BJ (cell line): Measurements from ENCODE around the gene RNF220. TPM values are rescaled to one million over a fixed set of nuclear protein-coding genes. Genes with fewer than 3 reads are reported as not detected.
A peak's percentile ranks its signal among the peaks of the same experiment; 100 is the strongest.

Source experiments
- CTCF ChIA-PET: fragments of 350-600 bp; formaldehyde crosslinking; extraction: SDS; loops from one replicate; lab custom pipeline; 2021; ENCODE audit warnings: antibody characterized with exemption, inconsistent platforms; lab: Yijun Ruan, JAX
- POLR2A ChIA-PET: fragments of 300-600 bp; sonication (Branson Sonifier 250); formaldehyde crosslinking; extraction: SDS; loops from one replicate; lab custom pipeline; 2021; ENCODE audit warnings: antibody characterized with exemption; lab: Charles Lee
- DNase-seq: peaks from one replicate; pipeline ENCODE4 v3.0.0-alpha.2; 2011; ENCODE audit warnings: low read depth
- H3K27me3 ChIP-seq: 2 replicates; pipeline ENCODE4 v1.6.0; 2011; ENCODE audit warnings: low read length; ENCODE audit not compliant: control insufficient read depth, insufficient read depth
- H3K36me3 ChIP-seq: 2 replicates; pipeline ENCODE4 v1.5.1; 2011; ENCODE audit warnings: low read length; ENCODE audit not compliant: control insufficient read depth, insufficient read depth
- H3K4me3 ChIP-seq: 2 replicates; pipeline ENCODE4 v1.5.1; 2011; ENCODE audit warnings: low read depth, mild to moderate bottlenecking, control low read depth, low read length
- CTCF ChIP-seq: IDR thresholded peaks from 2 replicates; pipeline ENCODE4 v1.5.1; 2011; ENCODE audit warnings: low read depth, mild to moderate bottlenecking, control low read depth, inconsistent platforms, low read length, moderate library complexity; ENCODE audit not compliant: insufficient read depth
- polyA plus RNA-seq: library from polyadenylated mRNA; depleted of rRNA; stranded (reverse); fragments of >200 nt; gene quantifications from 2 replicates; pipeline ENCODE4 v1.2.3, GENCODE V29; 2011

Gene RNF220
- polyA plus RNA-seq, 1 experiment = 65.4 TPM

DNA sequence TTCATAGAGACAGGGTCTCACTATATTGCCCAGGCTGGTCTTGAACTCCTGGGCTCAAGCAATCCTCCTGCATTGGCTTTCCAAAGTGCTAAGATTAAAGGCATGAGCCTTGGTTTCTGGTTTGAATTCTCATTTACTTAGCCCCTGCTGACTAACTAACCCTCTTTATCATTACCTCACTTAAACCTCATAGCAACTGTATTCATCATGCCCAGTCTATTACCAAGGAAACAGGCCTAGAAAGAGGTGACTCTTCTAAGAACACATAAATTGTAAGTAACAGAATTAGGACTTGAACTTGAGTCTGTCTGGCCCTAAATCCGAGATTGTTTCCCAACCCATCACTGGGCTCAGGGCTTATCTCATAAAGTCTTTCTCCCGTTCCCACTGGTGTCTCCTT is 225.1 kb downstream of the RNF220 start:
- ChIA-PET CTCF (interaction anchor here (1.8 to 9.9 kb wide), 4 partner anchors 14 to 35 kb away, joined by 4 to 91 read pairs (median 14); no protein-coding TSS in a partner anchor), POLR2A (interaction anchor here (0.6 kb wide), 1 partner anchor 170 kb away, joined by 3 read pairs; the partner anchor contains the start of gene PLK3)
- peaks cover 6% of the 10 kb centered on the region for H3K36me3 ChIP-seq
- DNase-seq = no peak
- no peak for TF ChIP-seq CTCF
- no peaks in the 10 kb centered on the region for H3K27me3 ChIP-seq
- no peak overlapping the region for H3K4me3 ChIP-seq

DNA sequence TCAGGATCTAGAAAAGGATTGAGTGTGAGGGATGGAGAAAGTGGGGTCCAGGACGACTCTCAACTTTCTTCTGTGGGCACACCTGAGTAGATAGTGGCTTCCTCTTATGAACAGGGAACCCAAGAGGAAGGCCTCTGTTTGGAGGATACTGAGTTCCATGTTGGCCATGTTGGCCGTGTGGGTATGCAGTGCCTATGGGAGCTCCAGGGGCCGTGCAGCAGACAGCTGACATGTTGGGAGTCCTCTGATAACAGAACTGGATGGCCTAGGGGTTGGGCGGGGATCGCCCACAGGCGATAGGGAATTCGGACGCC is 226.2 kb downstream of the RNF220 start:
- no peak for TF ChIP-seq CTCF
- no peaks in the 10 kb centered on the region for H3K27me3 ChIP-seq
- ChIA-PET POLR2A (interaction anchor here (0.9 kb wide), 1 partner anchor 14 kb away, joined by 3 read pairs; no protein-coding TSS in a partner anchor), CTCF (interaction anchor here (9.9 to 13.4 kb wide), 2 partner anchors 19 to 21 kb away, joined by 91 to 192 read pairs; no protein-coding TSS in a partner anchor)
- DNase-seq = no peak
- H3K36me3 ChIP-seq = peaks cover 16% of the 10 kb centered on the region
- H3K4me3 ChIP-seq = peak overlapping the region; percentile 67

DNA sequence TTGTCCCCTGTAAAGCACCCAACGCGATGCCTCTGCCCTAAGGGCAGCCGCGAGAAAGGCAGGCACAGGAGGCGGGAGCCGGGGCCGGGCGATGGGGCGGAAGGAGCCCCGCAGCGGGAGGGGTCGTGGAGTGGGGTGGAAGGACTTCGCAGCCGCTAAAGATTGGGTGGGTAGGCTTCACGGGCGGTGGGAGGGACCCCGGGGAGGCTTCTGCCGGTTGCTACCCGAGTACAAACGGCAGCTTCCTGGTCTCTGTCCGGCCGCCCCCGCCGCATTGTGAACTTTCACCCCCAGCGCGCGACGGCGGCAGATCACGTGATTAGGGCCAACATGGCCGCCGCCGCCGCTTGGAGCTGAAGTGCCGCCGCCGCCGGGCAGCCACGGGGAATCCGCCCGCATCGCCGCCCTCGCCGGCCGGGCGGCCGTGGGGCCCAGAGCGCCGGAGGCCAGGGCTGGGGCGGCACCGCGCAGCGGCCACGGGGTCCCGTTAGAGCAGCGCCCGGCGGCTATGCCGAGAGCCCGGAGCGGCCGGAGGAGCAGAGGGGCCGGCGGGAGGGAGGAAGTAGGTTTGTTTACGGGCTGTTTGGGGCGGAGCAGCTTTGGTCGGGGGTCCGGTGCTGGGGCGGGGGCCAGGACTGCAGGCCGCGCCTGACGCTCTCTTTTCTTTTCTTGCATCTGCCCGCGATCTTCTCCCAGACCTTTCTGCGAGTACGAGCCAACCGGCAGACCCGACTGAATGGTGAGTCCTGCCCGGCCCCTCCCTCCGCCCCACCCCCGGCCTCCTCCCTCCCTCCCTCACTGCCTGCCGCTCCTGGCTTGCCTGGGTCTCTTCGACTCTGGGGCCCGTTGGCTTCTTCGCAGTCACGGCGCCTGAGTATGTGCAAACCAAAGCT is 226.8 kb downstream of the RNF220 start:
- POLR2A ChIA-PET = interaction anchor here (0.6 to 0.9 kb wide), 2 partner anchors 12 to 15 kb away, joined by 3 to 6 read pairs; no protein-coding TSS in a partner anchor
- no peak for TF ChIP-seq CTCF

DNA sequence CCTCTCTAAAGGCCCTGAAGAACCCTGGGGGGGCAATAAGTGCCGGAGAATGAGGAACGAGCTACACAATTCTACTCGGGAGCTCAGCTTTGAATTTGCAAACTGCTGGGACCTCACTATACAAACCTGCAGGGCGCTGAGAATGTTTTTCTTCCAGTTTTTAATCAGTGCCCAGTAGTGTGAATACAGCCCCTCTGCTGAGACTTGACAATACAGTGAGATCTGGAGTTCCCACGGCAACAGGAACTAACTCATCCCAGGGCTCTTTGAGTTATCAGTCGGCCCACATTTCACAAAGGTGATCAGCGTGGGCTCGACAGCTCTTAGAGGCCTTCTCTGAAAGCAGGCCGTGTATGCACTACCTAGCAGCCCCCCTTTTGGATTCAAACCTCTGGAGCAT is 227.5 kb downstream of the RNF220 start:
- peaks cover 19% of the 10 kb centered on the region for H3K36me3 ChIP-seq
- POLR2A ChIA-PET = interaction anchor here (0.6 kb wide), 1 partner anchor 13 kb away, joined by 6 read pairs; no protein-coding TSS in a partner anchor
- no peak for DNase-seq
- CTCF ChIA-PET = interaction anchor here (0.6 to 13.4 kb wide), 8 partner anchors 9 to 96 kb away, joined by 3 to 192 read pairs (median 4); no protein-coding TSS in a partner anchor
- peak overlapping the region; percentile 67 for H3K4me3 ChIP-seq
- no peaks in the 10 kb centered on the region for H3K27me3 ChIP-seq
- no peak for TF ChIP-seq CTCF

More for the DNA sequence above, 226.8 kb downstream of the RNF220 start:
- Histone ChIP-seq H3K4me3 (peak overlapping the region; percentile 67), H3K36me3 (peaks cover 16% of the 10 kb centered on the region), H3K27me3 (no peaks in the 10 kb centered on the region)
- CTCF ChIA-PET = interaction anchor here (0.6 to 13.4 kb wide), 8 partner anchors 10 to 97 kb away, joined by 3 to 192 read pairs (median 4); no protein-coding TSS in a partner anchor
- no peak for DNase-seq

GRCh38 chr1:44634606-44635189 is 229.6 kb downstream of the RNF220 start:
- TF ChIP-seq CTCF = no peak
- H3K36me3 ChIP-seq = peaks cover 31% of the 10 kb centered on the region
- no peak overlapping the region for H3K4me3 ChIP-seq
- no peak for DNase-seq
- ChIA-PET POLR2A (no interaction called here), CTCF (interaction anchor here (0.6 to 13.4 kb wide), 4 partner anchors 13 to 25 kb away, joined by 3 to 192 read pairs (median 51); no protein-coding TSS in a partner anchor)
- H3K27me3 ChIP-seq = no peaks in the 10 kb centered on the region
